Suprapubic skin (tissue), 4 donors: ENCODE data around the gene KCNIP4.

Experiments used
- CTCF ChIP-seq, 2 donors: fragments of 200-600 bp in 1 of 2; fragments of 450-650 bp in 1 of 2; sonication (generic) in 1 of 2; IDR thresholded peaks; one replicate each; pipeline ENCODE4 v1.5.1; 2016 to 2019; ENCODE audit warnings: antibody characterized with exemption in 2 of 2, mild to moderate bottlenecking in 1 of 2, moderate library complexity in 1 of 2
- EP300 ChIP-seq: sonication (generic); formaldehyde crosslinking; IDR thresholded peaks from one replicate; pipeline ENCODE4 v1.6.1; 2017; ENCODE audit warnings: antibody characterized with exemption
- POLR2A ChIP-seq, 2 donors: fragments of 450-650 bp; IDR thresholded peaks; one replicate each; pipeline ENCODE4 v1.6.1; 2017; ENCODE audit warnings: antibody characterized with exemption in 2 of 2, mild to moderate bottlenecking in 2 of 2, moderate library complexity in 2 of 2
- POLR2AphosphoS5 ChIP-seq, 3 donors: sonication (generic); formaldehyde crosslinking; IDR thresholded peaks; one replicate each; pipeline ENCODE4 v1.6.1; 2017; ENCODE audit warnings: antibody characterized with exemption in 3 of 3

GRCh38 chr4:21167711-21168110 lies 780.9 kb downstream of the KCNIP4 start:
- no peak for TF ChIP-seq POLR2A (IDR thresholded peaks at IDR 0.05)
- no peak for TF ChIP-seq POLR2AphosphoS5 (IDR thresholded peaks at IDR 0.05)
- TF ChIP-seq CTCF (IDR thresholded peaks at IDR 0.05) = no peak
- TF ChIP-seq EP300 = no peak
